KG1 (cell line): ENCODE data around the gene CACNA1D.

Experiments
- DNase-seq: peaks from one replicate; lab custom pipeline; 2025; lab: John Stamatoyannopoulos, UW

Gene CACNA1D

GRCh38 chr3:53787016-53787415 lies 292.6 kb downstream of the CACNA1D start:
- no peak for DNase-seq

GRCh38 chr3:53788038-53788437 lies 293.6 kb downstream of the CACNA1D start:
- DNase-seq: no peak

GRCh38 chr3:53789459-53789858 lies 295.0 kb downstream of the CACNA1D start:
- no peak for DNase-seq

GRCh38 chr3:53790470-53790869 lies 296.1 kb downstream of the CACNA1D start:
- no peak for DNase-seq

- no peak for DNase-seq
These were observed 296.9 kb downstream of the CACNA1D start for GRCh38 chr3:53791317-53791716.

GRCh38 chr3:53792866-53793265 lies 298.5 kb downstream of the CACNA1D start:
- DNase-seq: no peak

- DNase-seq: no peak
These were observed 300.2 kb downstream of the CACNA1D start for GRCh38 chr3:53794597-53794996.

GRCh38 chr3:53795176-53795575 lies 300.8 kb downstream of the CACNA1D start:
- DNase-seq: no peak

GRCh38 chr3:53795789-53796560 lies 301.6 kb downstream of the CACNA1D start:
- DNase-seq: no peak

GRCh38 chr3:53798144-53798543 lies 303.7 kb downstream of the CACNA1D start:
- DNase-seq: no peak

- DNase-seq: no peak
These were observed 305.0 kb downstream of the CACNA1D start for GRCh38 chr3:53799338-53799865.

- DNase-seq: no peak
These were observed 305.9 kb downstream of the CACNA1D start for GRCh38 chr3:53800041-53800906.

- no peak for DNase-seq
These were observed 306.9 kb downstream of the CACNA1D start for GRCh38 chr3:53801319-53801718.

GRCh38 chr3:53802256-53802880 lies 308.0 kb downstream of the CACNA1D start:
- no peak for DNase-seq

GRCh38 chr3:53803124-53803815 lies 308.9 kb downstream of the CACNA1D start:
- no peak for DNase-seq

GRCh38 chr3:53803816-53804695 lies 309.6 kb downstream of the CACNA1D start:
- no peak for DNase-seq

- no peak for DNase-seq
These were observed 310.5 kb downstream of the CACNA1D start for GRCh38 chr3:53804697-53805462.

GRCh38 chr3:53805463-53806159 lies 311.2 kb downstream of the CACNA1D start:
- no peak for DNase-seq
